OCI-LY3 (cell line): Measurements from ENCODE around the gene AKAP4.

ENCODE experiments used
- H2AFZ ChIP-seq: fragments of 200-600, 300-600 bp; shearing (Covaris generic); 2 replicates; pipeline ENCODE4 v1.6.0; 2014; ENCODE audit warnings: antibody characterized with exemption, low read depth, low read length
- H3K27ac ChIP-seq: fragments of 200-600, 300-600 bp; sonication (generic); 2 replicates; pipeline ENCODE4 v1.5.1; 2014; ENCODE audit warnings: mild to moderate bottlenecking, low read length, moderate library complexity, mixed read lengths
- H3K27me3 ChIP-seq: fragments of 200-600, 300-600 bp; sonication (generic); 2 replicates; pipeline ENCODE4 v1.6.1; 2014; ENCODE audit warnings: low read depth, low read length, mixed read lengths
- H3K36me3 ChIP-seq: fragments of 200-600, 300-600 bp; sonication (generic); replicated peaks from 2 replicates; pipeline ENCODE3; 2014; ENCODE audit warnings: low read depth, low read length, mixed read lengths
- H3K4me1 ChIP-seq: fragments of 300-600, 200-600 bp; sonication (generic); 2 replicates; pipeline ENCODE4 v1.6.1; 2014; ENCODE audit warnings: low read length, mixed read lengths
- H3K4me2 ChIP-seq: fragments of 200-600, 300-600 bp; sonication (generic); 2 replicates; pipeline ENCODE4 v1.6.1; 2014; ENCODE audit warnings: low read length, mixed read lengths
- H3K4me3 ChIP-seq: fragments of 300-600, 200-600 bp; sonication (generic); 2 replicates; pipeline ENCODE4 v1.5.1; 2014; ENCODE audit warnings: antibody characterized with exemption, mild to moderate bottlenecking, low read length, moderate library complexity
- H3K79me2 ChIP-seq: fragments of 300-600, 200-600 bp; shearing (Covaris generic); 2 replicates; pipeline ENCODE4 v1.6.1; 2014; ENCODE audit warnings: mild to moderate bottlenecking, low read length, mixed read lengths
- H3K9ac ChIP-seq: fragments of 300-600, 200-600 bp; shearing (Covaris generic); 2 replicates; pipeline ENCODE4 v1.6.0; 2014; ENCODE audit warnings: mild to moderate bottlenecking, low read length, moderate library complexity
- H3K9me3 ChIP-seq: fragments of 200-600, 300-600 bp; shearing (Covaris generic); 2 replicates; pipeline ENCODE4 v1.6.1; 2014; ENCODE audit warnings: low read length, mixed read lengths; ENCODE audit not compliant: insufficient read depth
- H4K20me1 ChIP-seq: fragments of 200-600, 300-600 bp; sonication (generic); 2 replicates; pipeline ENCODE4 v1.6.1; 2016; ENCODE audit warnings: low read length, mixed read lengths; ENCODE audit not compliant: insufficient read depth
- CTCF ChIP-seq: fragments of 200-600, 300-600 bp; sonication (generic); IDR thresholded peaks from 2 replicates; pipeline ENCODE4 v1.5.1; 2014; ENCODE audit warnings: antibody characterized with exemption, low read length, low read depth
- EZH2phosphoT487 ChIP-seq: fragments of 200-600 bp; shearing (Covaris generic); IDR thresholded peaks from 2 replicates; pipeline ENCODE4 v1.6.1; 2018; ENCODE audit warnings: antibody characterized with exemption, mixed run types, low read depth

AKAP4 gene

GRCh38 chrX:50204364-50204899 lies 3.6 kb upstream of the AKAP4 start, which contains the start of gene CCNB3:
CCNB3 (plus strand) TSS chrX:50204765; CDS start chrX:50285164, 80,399 bp downstream.
- H3K79me2 ChIP-seq = no peaks in the 10 kb centered on the region
- no peak for TF ChIP-seq EZH2phosphoT487
- peak; percentile 61 for TF ChIP-seq CTCF

GRCh38 chrX:50202539-50202938 lies 1.7 kb upstream of the AKAP4 start:
- Histone ChIP-seq H3K9me3 (no peaks in the 10 kb centered on the region), H3K4me2 (no peak overlapping the region), H3K36me3 (no peaks in the 10 kb centered on the region), H3K27ac (no peak overlapping the region), H3K4me1 (peaks cover 5% of the 10 kb centered on the region; the same call in 1 of the 2 replicates), H4K20me1 (no peaks in the 10 kb centered on the region), H2AFZ (no peak overlapping the region), H3K9ac (no peak overlapping the region), H3K79me2 (no peaks in the 10 kb centered on the region), H3K27me3 (peaks cover 2% of the 10 kb centered on the region; the same call in 1 of the 2 replicates), H3K4me3 (no peak overlapping the region)
- no peak for TF ChIP-seq EZH2phosphoT487
- TF ChIP-seq CTCF = no peak

More at GRCh38 chrX:50204364-50204899, 3.6 kb upstream of the AKAP4 start, which contains the start of gene CCNB3:
- no peaks in the 10 kb centered on the region for H3K27me3 ChIP-seq
- peak within 1 kb of the TSS; percentile 75 for H3K4me2 ChIP-seq
- H3K36me3 ChIP-seq = no peaks in the 10 kb centered on the region
- peaks cover 5% of the 10 kb centered on the region; the same call in 1 of the 2 replicates for H3K4me1 ChIP-seq
- no peaks in the 10 kb centered on the region for H4K20me1 ChIP-seq
- peak within 1 kb of the TSS; percentile 98 for H2AFZ ChIP-seq
- H3K9me3 ChIP-seq = no peaks in the 10 kb centered on the region
- H3K27ac ChIP-seq = peak within 1 kb of the TSS; percentile 13; the same call in 1 of the 2 replicates
- peak within 1 kb of the TSS; percentile 50 for H3K9ac ChIP-seq
- H3K4me3 ChIP-seq = peak within 1 kb of the TSS; percentile 75

GRCh38 chrX:50198348-50198747 lies 2.5 kb downstream of the AKAP4 start:
- Histone ChIP-seq H4K20me1 (no peaks in the 10 kb centered on the region), H3K4me2 (no peak overlapping the region), H2AFZ (no peak overlapping the region), H3K4me3 (no peak overlapping the region), H3K9me3 (no peaks in the 10 kb centered on the region), H3K4me1 (no peaks in the 10 kb centered on the region), H3K27ac (no peak overlapping the region), H3K36me3 (no peaks in the 10 kb centered on the region), H3K27me3 (peaks cover 2% of the 10 kb centered on the region; the same call in 1 of the 2 replicates), H3K79me2 (no peaks in the 10 kb centered on the region), H3K9ac (no peak overlapping the region)
- TF ChIP-seq CTCF = no peak
- TF ChIP-seq EZH2phosphoT487 = no peak

- no peaks in the 10 kb centered on the region for H3K27me3 ChIP-seq
- no peak overlapping the region for H3K27ac ChIP-seq
- TF ChIP-seq CTCF (no peak), EZH2phosphoT487 (no peak)
- H3K4me1 ChIP-seq = no peaks in the 10 kb centered on the region
- H3K4me3 ChIP-seq = no peak overlapping the region
- no peaks in the 10 kb centered on the region for H3K79me2 ChIP-seq
- no peak overlapping the region for H3K9ac ChIP-seq
- H3K36me3 ChIP-seq = no peaks in the 10 kb centered on the region
- no peaks in the 10 kb centered on the region for H3K9me3 ChIP-seq
- no peaks in the 10 kb centered on the region for H4K20me1 ChIP-seq
- no peak overlapping the region for H2AFZ ChIP-seq
- no peak overlapping the region for H3K4me2 ChIP-seq
Observed at GRCh38 chrX:50188859-50189600, 11.8 kb downstream of the AKAP4 start.
